B cell (primary cell): ENCODE results near the gene ZNF793.

ENCODE experiments used
- EZH2 ChIP-seq: IDR thresholded peaks from 2 replicates; pipeline ENCODE4 v1.6.1; 2012; ENCODE audit warnings: borderline replicate concordance, low read depth, mild to moderate bottlenecking, moderate library complexity, low read length; ENCODE audit not compliant: insufficient read depth, poor library complexity, severe bottlenecking
- TF ChIP-seq, protein P1 (sequence below): fragments of 200-600 bp; IDR thresholded peaks from one replicate; pipeline ENCODE4 v1.8.0; 2022; ENCODE audit warnings: antibody characterized with exemption, mild to moderate bottlenecking

DNA sequence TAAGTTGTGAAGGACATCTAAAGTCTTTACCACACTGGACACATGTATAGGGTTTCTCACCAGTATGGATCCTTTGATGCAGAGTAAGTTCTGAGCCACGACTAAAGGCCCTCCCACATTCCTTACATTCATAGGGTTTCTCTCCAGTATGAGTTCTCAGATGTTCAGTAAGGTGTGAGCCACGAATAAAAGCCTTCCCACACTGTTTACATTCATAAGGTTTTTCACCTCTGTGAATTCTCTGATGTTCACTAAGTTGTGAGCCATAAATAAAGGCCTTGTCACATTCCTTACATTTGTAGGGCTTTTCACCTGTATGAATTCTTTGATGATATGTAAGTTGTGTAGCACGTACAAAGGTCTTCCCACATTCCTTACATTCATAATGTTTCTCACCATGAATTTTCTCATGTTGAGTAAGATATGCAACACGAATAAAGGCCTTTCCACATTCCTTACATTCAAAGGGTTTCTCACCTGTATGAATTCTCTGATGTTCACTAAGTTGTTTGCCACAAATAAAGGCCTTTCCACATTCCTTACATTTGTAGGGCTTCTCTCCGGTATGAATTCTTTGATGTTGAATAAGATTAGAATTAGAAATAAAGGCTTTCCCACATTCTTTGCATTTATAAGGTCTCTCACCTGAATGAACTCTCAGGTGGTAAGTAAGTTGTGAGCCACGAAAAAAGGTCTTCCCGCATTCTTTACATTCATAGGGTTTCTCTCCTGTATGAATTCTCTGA, 58.1 kb downstream of the ZNF793 start:
- TF ChIP-seq, protein P1, sequence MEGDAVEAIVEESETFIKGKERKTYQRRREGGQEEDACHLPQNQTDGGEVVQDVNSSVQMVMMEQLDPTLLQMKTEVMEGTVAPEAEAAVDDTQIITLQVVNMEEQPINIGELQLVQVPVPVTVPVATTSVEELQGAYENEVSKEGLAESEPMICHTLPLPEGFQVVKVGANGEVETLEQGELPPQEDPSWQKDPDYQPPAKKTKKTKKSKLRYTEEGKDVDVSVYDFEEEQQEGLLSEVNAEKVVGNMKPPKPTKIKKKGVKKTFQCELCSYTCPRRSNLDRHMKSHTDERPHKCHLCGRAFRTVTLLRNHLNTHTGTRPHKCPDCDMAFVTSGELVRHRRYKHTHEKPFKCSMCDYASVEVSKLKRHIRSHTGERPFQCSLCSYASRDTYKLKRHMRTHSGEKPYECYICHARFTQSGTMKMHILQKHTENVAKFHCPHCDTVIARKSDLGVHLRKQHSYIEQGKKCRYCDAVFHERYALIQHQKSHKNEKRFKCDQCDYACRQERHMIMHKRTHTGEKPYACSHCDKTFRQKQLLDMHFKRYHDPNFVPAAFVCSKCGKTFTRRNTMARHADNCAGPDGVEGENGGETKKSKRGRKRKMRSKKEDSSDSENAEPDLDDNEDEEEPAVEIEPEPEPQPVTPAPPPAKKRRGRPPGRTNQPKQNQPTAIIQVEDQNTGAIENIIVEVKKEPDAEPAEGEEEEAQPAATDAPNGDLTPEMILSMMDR, result no peak
- no peak for TF ChIP-seq EZH2
